Upper lobe of right lung (tissue), 1 donor: ENCODE data around the gene GBX1. TPM values are rescaled to one million over a fixed set of nuclear protein-coding genes. Genes with fewer than 3 reads are reported as not detected.

Experiments used
- ATAC-seq: fragments of 200-7000 bp; cut with Tn5 transposase; one replicate; pipeline ENCODE4 v1.9.1; 2020; ENCODE audit warnings: mild to moderate bottlenecking, moderate library complexity
- DNase-seq: peaks from one replicate; pipeline ENCODE4 v3.0.0-alpha.2; 2020
- H3K27ac ChIP-seq: fragments of 200-600 bp; one replicate; pipeline ENCODE4 v1.8.0; 2022
- H3K27me3 ChIP-seq: fragments of 200-600 bp; one replicate; pipeline ENCODE4 v1.8.0; 2022; ENCODE audit warnings: mild to moderate bottlenecking
- H3K36me3 ChIP-seq: fragments of 200-600 bp; one replicate; pipeline ENCODE4 v1.8.0; 2022
- H3K4me1 ChIP-seq: fragments of 200-600 bp; one replicate; pipeline ENCODE4 v1.8.0; 2022
- H3K4me3 ChIP-seq: fragments of 200-600 bp; one replicate; pipeline ENCODE4 v1.8.0; 2022; ENCODE audit warnings: mild to moderate bottlenecking
- H3K9me3 ChIP-seq: fragments of 200-600 bp; one replicate; pipeline ENCODE4 v1.8.0; 2022
- CTCF ChIP-seq: fragments of 200-600 bp; IDR thresholded peaks from one replicate; pipeline ENCODE4 v1.8.0; 2022; ENCODE audit warnings: antibody characterized with exemption
- intact Hi-C: fragments of 100-400 bp; cut with DNase I; formaldehyde crosslinking; loops from one replicate; pipeline ENCODE4 v1.11.0; 2022
- total RNA-seq: library from RNA; stranded (reverse); fragmentation: NEBNext Ultra II Directional; extraction: Animal tissue kit (Norgen Biotek cat#: 25700); gene quantifications from one replicate; pipeline ENCODE4 v1.2.1, GENCODE V29; 2021
- donor health status: DM: no; HTN: yes; CAD: no; lungs with severe emphysema.

The GBX1 gene
- total RNA-seq, 1 donor from 2014 or later, result not detected

- peak; percentile 51 for DNase-seq
These were observed 19.3 kb upstream of the GBX1 start, which contains the start of gene ASB10 for GRCh38 chr7:151186640-151187408. Gene ASB10, minus strand, starts transcription at chr7:151187250. Its CDS starts 120 bp downstream, at chr7:151187130.

GRCh38 chr7:151185762-151186639 lies 18.5 kb upstream of the GBX1 start:
- TF ChIP-seq CTCF, result no peak
- intact Hi-C loops, result no loop called here
- Histone ChIP-seq H3K4me3 (no peak overlapping the region), H3K27me3 (no peaks in the 10 kb centered on the region), H3K27ac (no peak overlapping the region), H3K4me1 (no peaks in the 10 kb centered on the region), H3K9me3 (no peaks in the 10 kb centered on the region), H3K36me3 (no peaks in the 10 kb centered on the region)
- DNase-seq, result peak; percentile 51
- peak; percentile 6 for ATAC-seq

More at GRCh38 chr7:151186640-151187408, 19.3 kb upstream of the GBX1 start, which contains the start of gene ASB10:
- H3K9me3 ChIP-seq, result no peaks in the 10 kb centered on the region
- intact Hi-C loops, result no loop called here
- ATAC-seq, result no peak
- no peak for TF ChIP-seq CTCF
- H3K36me3 ChIP-seq, result no peaks in the 10 kb centered on the region
- H3K27ac ChIP-seq, result no peak within 1 kb of the TSS
- H3K4me3 ChIP-seq, result no peak within 1 kb of the TSS
- no peaks in the 10 kb centered on the region for H3K4me1 ChIP-seq
- H3K27me3 ChIP-seq, result no peaks in the 10 kb centered on the region

- intact Hi-C loops, result no loop called here
These were observed 13.5 kb upstream of the GBX1 start for GRCh38 chr7:151181011-151181431.

GRCh38 chr7:151179946-151180345 lies 12.5 kb upstream of the GBX1 start:
- intact Hi-C loops, result no loop called here
- no peak for TF ChIP-seq CTCF
- Histone ChIP-seq H3K27ac (no peak overlapping the region), H3K27me3 (peaks cover 19% of the 10 kb centered on the region), H3K4me1 (no peaks in the 10 kb centered on the region), H3K9me3 (no peaks in the 10 kb centered on the region), H3K36me3 (no peaks in the 10 kb centered on the region), H3K4me3 (no peak overlapping the region)
- no peak for DNase-seq
- no peak for ATAC-seq

More at GRCh38 chr7:151181011-151181431, 13.5 kb upstream of the GBX1 start:
- ATAC-seq, result no peak
- Histone ChIP-seq H3K27me3 (peaks cover 10% of the 10 kb centered on the region), H3K27ac (no peak overlapping the region), H3K9me3 (no peaks in the 10 kb centered on the region), H3K4me3 (no peak overlapping the region), H3K4me1 (no peaks in the 10 kb centered on the region), H3K36me3 (no peaks in the 10 kb centered on the region)
- DNase-seq, result peak; percentile 57
- no peak for TF ChIP-seq CTCF

GRCh38 chr7:151179287-151179860 lies 11.9 kb upstream of the GBX1 start:
- DNase-seq (no peak), ATAC-seq (no peak)
- Histone ChIP-seq H3K36me3 (no peaks in the 10 kb centered on the region), H3K27me3 (peaks cover 20% of the 10 kb centered on the region), H3K9me3 (no peaks in the 10 kb centered on the region), H3K4me1 (no peaks in the 10 kb centered on the region), H3K27ac (no peak overlapping the region), H3K4me3 (no peak overlapping the region)
- intact Hi-C loops, result no loop called here
- no peak for TF ChIP-seq CTCF
